ENCODE measurements around the gene PUSL1. TPM values are rescaled to one million over a fixed set of nuclear protein-coding genes. Genes with fewer than 3 reads are reported as not detected.
"Not testable (repeated sequence)": the region's sequence is repeated elsewhere in the genome, so short reads cannot be mapped to it uniquely, and the experiment has no call there.

PUSL1 gene
- total RNA-seq, 1 donor from 2014 or later, result 32.1 TPM

GRCh38 chr1:1307261-1307922 lies 1.0 kb upstream of the PUSL1 start:
- no peak for DNase-seq (ENCODE audit: extremely low read depth, low read depth, low spot score)

DNA sequence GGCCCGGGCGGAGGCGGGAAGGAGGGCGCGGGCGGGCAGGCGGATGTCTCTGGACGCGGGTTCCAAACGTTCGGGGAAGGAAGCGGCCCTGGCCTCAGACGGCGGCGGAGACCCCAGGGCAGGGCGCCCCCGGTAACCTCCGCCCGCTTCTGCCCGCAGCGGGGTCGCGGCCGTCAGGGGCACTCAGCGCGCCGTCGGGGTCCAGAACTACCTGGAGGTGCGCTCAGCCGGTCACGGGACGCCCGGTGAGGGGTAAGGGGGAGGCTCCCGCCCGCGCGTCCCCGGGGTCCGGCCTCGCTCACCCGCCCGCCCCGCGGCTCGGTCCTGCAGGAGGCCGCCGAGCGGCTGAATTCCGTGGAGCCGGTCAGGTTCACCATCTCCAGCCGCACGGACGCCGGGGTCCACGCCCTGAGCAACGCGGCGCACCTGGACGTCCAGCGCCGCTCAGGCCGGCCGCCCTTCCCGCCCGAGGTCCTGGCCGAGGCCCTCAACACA lies 406 bp downstream of the PUSL1 start:
- DNase-seq (ENCODE audit: extremely low read depth, low read depth, low spot score), result no peak

DNA sequence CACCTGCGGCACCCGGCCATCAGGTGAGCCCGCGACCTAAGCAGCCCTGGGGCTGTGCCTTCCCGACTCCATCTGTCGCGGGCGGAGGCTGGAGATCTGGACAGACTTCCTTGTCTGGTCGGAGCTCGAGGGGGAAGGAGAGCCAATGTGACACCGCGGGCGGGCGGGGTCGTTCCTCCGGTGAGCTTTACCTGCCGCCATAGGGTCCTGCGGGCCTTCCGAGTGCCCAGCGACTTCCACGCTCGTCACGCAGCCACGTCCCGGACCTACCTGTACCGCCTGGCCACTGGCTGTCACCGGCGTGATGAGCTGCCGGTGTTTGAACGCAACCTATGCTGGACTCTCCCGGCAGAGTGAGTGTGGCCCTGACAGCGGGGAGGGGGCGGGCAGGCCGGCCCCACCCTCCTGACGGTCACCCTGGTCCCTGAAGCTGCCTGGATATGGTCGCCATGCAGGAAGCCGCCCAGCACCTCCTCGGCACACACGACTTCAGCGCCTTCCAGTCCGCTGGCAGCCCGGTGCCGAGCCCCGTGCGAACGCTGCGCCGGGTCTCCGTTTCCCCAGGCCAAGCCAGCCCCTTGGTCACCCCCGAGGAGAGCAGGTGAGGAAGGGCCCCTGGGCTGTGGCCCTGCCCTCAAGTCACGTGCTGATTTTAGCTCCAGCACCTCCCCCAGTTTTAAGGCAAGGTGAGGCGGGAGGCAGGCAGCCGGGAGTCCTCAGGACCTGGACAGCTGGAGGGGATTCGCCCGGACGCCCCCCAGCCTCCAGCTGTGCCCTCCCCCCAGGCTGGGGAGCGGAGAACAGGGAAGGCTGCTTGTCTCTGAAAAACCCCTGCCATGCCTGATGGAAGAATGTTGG lies 1.1 kb downstream of the PUSL1 start:
- DNase-seq (ENCODE audit: extremely low read depth, low read depth, low spot score), result no peak

- DNase-seq (ENCODE audit: extremely low read depth, low read depth, low spot score), result no peak
Observed at GRCh38 chr1:1310109-1310385, 1.6 kb downstream of the PUSL1 start.

- DNase-seq (ENCODE audit: extremely low read depth, low read depth, low spot score), result no peak
Observed at GRCh38 chr1:1310476-1311053, 2.2 kb downstream of the PUSL1 start.

DNA sequence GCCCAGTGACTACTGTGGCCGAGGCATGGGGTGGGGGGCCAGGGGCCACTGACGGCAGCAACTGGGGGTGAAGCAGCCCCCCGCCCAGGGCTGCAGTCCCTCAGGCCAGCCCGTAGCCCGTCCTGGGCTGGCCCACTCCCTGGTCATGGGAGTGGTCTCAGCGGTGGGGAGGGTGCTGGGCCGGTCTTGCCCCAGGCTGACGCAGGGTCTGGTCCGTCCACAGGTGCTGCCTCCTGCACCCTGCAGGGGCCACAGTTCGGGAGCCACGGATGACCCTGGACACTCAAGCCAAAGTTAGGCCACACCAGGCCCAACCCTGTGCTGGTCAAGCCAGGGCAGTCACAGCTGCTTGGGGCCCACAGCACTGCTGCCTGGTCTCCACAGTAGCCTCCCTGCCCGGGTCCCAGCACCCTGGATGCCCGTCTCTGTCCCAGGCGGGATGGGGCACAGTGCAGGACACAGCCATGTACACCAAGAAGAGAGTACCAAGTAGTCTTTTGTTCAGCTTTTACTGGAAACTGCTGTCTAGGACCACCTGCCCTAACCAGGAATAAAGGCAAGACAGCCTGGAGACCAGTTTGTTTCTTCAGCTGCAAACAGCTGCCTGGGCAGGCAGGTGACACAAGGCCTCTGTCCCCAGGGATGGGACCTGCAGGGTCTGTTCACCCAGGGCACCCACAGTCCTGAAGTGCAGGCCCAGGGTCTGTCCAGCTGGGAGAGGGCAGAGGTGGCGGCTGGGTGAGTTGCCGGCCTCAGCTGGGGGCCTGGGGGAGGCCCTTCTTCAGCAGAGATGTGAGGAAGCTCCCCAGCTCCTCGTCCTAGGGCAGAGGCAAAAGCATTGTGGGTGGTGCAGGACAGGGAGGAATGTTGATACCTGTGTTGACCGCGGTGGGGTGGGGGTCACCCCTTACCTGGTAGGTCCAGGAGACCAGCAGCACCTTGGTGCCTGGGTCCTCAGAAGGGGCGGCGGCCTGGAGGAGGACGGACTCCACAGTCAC lies 3.0 kb downstream of the PUSL1 start:
- no peak for DNase-seq (ENCODE audit: extremely low read depth, low read depth, low spot score)

DNA sequence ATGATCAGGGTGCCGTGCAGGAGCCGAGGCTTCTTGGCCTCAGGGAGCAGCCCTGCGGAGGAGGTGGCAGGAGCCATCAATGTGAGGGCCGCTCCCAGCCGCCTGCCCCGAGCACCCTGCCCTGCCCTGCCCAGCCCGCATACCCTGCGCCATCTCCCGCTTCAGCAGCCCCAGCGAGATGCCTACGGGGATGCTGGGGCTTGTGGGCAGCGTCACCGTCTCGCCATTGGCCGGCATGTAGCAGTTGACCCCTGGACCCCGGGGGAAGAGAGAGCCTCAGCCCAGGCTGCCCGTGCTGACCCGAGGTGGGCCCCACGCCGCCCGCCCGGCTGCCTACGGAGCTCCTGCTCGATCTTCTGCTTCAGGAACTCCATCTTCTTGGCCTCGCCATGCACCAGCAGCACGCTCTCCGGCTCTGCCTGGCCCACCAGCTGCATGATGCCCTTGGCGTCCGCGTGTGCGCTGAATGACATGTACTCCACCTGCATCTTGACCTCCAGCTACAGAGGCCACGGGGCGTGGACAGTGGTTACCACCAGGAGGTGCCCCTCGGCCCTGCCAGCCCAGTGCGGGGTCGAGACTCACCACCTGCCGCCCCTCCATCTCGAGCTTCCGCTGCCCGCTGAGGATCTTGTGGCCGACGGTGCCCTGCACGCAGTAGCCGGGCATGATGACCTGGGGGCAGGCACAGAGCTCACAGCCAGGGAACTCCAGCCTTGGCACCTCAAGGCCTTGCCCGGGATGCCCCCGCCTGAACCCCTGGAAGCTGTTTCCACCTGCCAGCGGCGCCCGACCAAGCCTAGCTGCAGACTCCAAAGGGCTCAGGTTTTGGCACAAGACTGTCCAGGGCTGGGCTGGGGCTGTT lies 4.3 kb downstream of the PUSL1 start:
- no peak for DNase-seq (ENCODE audit: extremely low read depth, low read depth, low spot score)

GRCh38 chr1:1313500-1314236 lies 5.3 kb downstream of the PUSL1 start:
- no peak for DNase-seq (ENCODE audit: extremely low read depth, low read depth, low spot score)

DNA sequence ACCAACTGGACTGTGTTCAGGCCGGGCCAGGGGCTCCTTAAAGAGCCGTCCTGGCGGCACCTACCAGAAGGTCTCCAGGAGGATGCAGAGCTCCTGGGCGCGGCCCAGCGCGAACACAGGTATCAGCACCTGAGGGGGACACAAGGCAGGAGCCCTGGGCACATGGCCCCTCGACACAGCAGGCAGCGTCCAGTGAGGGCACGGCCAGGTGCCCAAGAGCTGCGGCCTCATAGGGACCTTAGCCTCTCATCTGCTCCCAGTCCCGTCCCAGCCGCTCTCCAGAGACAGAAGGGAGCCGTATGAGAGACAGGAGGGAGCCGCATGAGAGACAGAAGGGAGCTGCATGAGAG lies 5.8 kb downstream of the PUSL1 start:
- no peak for DNase-seq (ENCODE audit: extremely low read depth, low read depth, low spot score)

DNA sequence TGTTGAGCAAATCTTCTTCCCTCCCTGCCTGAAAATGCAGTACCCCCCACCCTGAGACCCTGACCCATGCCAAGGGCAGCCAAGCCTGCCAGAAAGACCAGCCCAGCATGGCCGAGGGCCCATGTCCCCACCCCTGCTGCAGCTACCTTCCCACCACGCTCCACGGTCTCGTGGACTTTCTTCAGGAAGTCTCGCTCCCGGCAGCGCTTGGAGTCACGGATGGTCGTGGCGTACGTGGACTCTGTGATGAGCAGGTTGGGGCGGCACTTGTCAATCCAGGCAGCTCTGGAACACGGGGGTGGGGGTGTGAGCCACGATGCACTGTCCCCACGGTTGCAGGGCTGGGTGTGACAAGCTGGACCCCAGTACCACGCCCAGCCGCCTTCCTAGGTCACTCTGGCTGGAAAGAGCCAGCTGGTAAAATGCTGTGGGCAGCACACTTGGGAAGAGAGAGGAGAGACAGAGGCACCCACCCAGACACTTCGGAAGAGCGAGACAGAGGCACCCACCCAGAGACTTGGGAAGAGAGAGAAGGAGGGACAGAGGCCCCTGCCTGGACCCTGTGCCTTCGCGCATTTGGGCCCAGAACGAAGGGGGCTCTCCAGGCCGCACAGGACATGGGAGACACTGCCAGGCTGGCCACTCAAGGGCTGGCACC lies 6.4 kb downstream of the PUSL1 start:
- DNase-seq (ENCODE audit: extremely low read depth, low read depth, low spot score), result no peak

GRCh38 chr1:1315435-1315954 lies 7.1 kb downstream of the PUSL1 start:
- DNase-seq (ENCODE audit: extremely low read depth, low read depth, low spot score), result no peak

GRCh38 chr1:1316199-1316598 lies 7.8 kb downstream of the PUSL1 start:
- DNase-seq (ENCODE audit: extremely low read depth, low read depth, low spot score), result not testable (repeated sequence)

GRCh38 chr1:1317420-1317819 lies 9.0 kb downstream of the PUSL1 start:
- DNase-seq (ENCODE audit: extremely low read depth, low read depth, low spot score), result no peak

GRCh38 chr1:1318131-1318652 lies 9.8 kb downstream of the PUSL1 start:
- DNase-seq (ENCODE audit: extremely low read depth, low read depth, low spot score), result no peak

DNA sequence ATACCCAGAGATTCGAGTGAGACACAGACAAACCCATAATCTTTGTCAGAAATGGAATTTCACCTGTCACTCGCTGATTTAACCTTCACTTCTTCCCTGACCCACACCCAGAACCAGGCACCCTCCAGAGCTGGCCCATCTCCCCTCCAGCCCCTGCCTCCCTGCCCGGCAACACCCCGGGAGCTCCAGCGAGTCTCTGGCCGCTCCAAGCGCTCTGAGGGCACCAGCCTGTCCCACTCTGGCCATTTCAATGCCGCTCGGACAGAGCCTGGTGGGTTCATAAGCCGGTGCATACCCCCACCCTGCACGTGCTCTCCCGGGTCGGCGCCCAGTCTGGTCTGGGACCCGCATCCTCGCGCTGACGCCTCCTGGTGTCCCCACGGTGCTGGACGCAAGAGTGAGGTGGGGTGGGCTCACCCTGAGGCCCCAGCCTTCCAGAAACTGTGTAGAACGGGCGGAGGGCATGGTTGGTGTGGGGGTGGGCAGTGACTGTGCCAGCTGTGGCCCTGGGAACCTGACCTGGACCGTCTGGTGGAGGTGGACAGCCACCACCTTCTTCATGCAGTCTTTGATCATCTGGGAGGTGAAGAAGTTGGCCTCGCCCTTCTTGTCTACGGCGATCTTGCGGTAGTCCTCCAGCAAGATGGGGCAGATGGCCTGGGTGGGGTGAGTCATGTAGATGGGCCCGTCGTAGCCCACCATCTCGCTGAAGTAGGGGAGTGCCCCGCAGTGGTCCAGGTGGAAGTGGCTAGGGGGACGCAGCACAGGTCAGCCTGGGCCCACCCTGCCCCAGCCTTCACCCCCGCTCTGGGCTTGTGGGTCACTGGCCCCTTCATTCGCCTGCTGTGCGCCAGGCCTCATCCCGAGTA lies 10.6 kb downstream of the PUSL1 start:
- DNase-seq (ENCODE audit: extremely low read depth, low read depth, low spot score), result no peak

DNA sequence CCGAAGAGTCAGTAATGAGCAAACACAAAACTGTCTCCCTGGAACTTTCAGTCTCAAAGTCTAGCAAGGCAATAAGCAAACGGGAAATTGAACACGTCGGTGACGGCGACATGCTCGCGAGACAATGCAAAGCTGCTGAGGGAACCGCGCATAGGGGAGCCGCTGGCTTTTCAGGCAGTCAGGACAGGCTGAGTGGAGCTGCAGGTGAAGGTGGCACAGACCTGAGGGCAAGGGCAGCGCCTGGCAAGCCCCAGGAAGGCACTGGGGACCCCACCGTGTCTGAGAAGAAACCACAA lies 11.2 kb downstream of the PUSL1 start:
- DNase-seq (ENCODE audit: extremely low read depth, low read depth, low spot score), result no peak

DNA sequence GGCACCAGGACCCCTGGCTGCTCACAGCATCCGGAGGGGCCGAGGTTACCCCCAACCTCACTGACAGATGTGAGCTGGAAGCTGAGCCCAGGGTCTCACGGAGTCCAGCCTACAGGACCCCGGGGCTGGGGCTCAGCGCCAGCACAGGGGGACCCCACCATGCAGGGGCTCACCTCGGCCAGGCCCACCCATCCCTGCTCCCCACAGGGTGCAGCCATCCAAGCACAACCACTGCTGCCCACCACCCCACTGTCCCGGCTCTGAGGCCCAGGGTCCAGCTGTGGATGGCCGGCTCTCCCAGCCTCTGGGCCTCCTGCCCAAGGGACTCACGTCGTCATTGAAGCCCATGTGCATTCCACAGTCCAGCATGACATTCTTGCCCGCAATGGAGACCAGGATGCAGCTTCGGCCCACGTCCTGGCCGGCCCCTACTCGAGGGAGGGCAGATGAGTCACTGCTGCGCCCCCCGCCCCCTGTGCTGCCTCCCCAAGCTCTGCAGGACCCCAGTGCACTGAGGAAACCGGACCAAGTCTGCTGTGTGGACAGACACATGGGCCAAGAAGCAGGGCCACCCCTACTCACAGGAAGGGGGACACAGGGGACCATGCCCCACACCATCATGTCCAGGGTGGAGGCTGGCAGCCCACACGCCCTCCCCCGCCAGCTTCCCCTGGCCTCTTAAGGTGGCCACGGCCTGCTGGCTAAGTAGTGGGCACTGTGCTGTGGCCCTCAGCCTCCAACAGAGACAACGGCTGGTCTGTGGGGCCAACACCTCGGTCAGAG lies 12.5 kb downstream of the PUSL1 start:
- DNase-seq (ENCODE audit: extremely low read depth, low read depth, low spot score), result no peak

Data from glomerular endothelial cell (primary cell).